Lower leg skin (tissue), 3 donors: Measurements from ENCODE around the gene OTOGL.

Experiments used
- POLR2A ChIP-seq, 2 donors: fragments of 450-650 bp; IDR thresholded peaks; one replicate each; pipeline ENCODE4 v1.6.1; 2016 to 2017; ENCODE audit warnings: antibody characterized with exemption in 2 of 2, mild to moderate bottlenecking in 1 of 2, moderate library complexity in 1 of 2
- TF ChIP-seq, protein P1 (sequence below), 3 donors: fragments of 450-650 bp; IDR thresholded peaks; one replicate each; pipeline ENCODE4 v1.5.1; 2016; ENCODE audit warnings: antibody characterized with exemption in 3 of 3, mild to moderate bottlenecking in 3 of 3, moderate library complexity in 2 of 3

DNA sequence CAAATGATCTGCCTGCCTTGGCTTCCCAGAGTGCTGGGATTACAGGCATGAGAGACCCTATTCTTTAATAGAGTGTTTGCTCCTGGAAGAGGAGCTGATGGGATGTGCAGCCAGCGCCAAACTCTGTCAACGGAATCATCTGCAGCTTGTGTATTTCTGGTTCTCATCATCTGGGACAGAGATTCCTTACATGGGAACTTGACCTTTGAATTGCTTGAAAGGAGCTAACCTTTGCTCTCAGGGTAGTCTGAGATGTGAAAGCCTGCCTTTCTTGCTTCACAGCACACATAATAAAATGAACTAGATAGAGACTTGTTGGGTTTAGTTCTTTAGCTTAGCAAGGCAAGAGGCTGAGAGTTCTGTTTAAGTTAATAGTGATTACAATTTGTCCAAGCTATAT is 120.0 kb downstream of the OTOGL start:
- TF ChIP-seq, protein P1, sequence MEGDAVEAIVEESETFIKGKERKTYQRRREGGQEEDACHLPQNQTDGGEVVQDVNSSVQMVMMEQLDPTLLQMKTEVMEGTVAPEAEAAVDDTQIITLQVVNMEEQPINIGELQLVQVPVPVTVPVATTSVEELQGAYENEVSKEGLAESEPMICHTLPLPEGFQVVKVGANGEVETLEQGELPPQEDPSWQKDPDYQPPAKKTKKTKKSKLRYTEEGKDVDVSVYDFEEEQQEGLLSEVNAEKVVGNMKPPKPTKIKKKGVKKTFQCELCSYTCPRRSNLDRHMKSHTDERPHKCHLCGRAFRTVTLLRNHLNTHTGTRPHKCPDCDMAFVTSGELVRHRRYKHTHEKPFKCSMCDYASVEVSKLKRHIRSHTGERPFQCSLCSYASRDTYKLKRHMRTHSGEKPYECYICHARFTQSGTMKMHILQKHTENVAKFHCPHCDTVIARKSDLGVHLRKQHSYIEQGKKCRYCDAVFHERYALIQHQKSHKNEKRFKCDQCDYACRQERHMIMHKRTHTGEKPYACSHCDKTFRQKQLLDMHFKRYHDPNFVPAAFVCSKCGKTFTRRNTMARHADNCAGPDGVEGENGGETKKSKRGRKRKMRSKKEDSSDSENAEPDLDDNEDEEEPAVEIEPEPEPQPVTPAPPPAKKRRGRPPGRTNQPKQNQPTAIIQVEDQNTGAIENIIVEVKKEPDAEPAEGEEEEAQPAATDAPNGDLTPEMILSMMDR (IDR thresholded peaks at IDR 0.05), result no peak
- TF ChIP-seq POLR2A (IDR thresholded peaks at IDR 0.05), result no peak
